GM19468 (cell line): ENCODE data around the gene PPP3R1.
"Not testable (repeated sequence)": the region's sequence is repeated elsewhere in the genome, so short reads cannot be mapped to it uniquely, and the experiment has no call there.

Experiments used
- ATAC-seq: cut with Tn5 transposase; IDR thresholded peaks from one replicate; pipeline ENCODE4 v1.9.1; 2021; ENCODE audit warnings: mild to moderate bottlenecking, moderate library complexity, moderate number of reproducible peaks; ENCODE audit not compliant: unreplicated experiment; ENCODE audit errors: extremely low read depth

Gene PPP3R1

GRCh38 chr2:68190991-68191731 lies 61.2 kb downstream of the PPP3R1 start:
- ATAC-seq: no peak

DNA sequence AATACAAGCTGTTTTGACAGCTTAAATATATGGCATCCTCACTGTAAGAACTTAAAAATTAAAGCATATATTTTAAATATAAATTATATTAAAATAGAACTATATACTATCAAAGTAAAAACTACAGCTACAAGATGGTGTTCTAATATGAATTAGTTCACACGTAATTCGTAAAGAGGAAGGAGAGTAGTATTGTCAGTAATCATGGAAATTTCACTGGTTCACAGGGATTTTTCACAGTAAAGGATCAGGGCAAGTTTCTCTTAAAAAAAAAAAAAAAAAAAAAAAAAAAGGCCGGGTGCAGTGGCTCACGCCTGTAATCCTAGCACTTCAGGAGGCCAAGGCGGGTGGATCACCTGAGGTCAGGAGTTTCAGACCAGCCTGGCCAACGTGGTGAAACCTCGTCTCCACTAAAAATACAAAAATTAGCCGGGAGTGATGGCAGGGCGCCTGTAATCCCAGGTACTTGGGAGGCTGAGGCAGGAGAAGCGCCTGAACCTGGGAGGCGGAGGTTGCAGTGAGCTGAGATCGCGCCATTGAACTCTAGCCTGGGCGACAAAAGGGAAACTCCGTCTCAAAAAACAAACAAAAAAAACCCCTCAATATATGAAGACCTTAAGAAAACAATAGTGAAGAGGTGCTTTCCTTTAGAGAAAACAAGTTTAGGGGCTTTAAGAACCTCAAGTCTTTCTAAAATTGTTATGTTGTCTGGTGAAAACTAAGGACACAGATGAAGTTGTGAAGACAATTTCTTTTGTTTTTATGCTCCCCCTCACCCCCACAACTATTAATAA lies 62.1 kb downstream of the PPP3R1 start:
- ATAC-seq: no peak

- no peak for ATAC-seq
Measured at GRCh38 chr2:68188831-68189230, 63.5 kb downstream of the PPP3R1 start.

DNA sequence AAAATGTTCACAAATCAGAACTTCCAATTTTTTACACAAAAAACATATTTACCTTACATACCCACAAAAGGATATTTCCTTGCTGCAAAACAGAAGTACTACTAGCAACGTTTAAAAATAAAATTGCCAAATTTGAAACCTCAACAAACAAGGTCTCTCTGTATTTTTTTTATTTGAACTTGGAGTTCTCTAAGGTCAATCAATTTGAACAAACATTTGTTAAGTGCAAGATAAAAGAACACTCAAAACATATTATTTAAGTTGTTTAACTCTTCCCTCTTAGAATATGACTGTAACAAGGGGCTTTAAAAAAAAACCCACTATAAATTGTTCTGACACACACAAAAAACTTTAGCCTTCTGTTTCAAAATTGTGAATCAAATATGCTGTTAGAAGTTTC lies 65.0 kb downstream of the PPP3R1 start:
- ATAC-seq: no peak

DNA sequence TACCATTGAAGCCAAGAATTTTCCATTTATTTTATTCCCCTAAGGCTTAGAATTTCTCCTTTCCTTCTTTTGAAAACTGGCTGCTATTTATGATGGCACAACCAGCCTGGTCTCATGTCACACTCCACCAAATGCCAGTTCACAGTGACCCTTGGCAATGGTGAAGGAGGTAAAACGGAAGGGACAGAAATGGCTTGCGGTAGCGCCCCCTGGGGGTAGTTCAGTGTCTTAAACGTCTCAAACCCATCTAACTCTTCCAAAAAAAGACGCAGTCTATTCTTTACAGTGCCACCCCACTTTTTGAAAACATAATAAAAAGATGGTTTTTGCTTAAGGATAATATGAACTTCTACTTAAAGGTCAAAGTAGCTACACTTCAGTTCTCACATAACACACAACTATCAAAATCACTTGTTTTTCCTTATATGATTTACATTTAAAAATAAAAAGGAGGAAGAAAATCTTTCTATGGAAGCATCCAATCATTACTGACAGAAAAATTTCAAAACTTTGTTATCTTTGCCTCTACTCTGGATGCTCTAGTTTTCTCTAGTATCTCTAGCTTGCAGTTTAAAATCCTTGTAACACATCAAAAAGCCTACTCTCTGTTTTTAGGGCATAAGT lies 66.7 kb downstream of the PPP3R1 start:
- peak; percentile 38 for ATAC-seq

- ATAC-seq: no peak
Measured at GRCh38 chr2:68182902-68183301, 69.4 kb downstream of the PPP3R1 start.

- no peak for ATAC-seq
Measured at GRCh38 chr2:68178954-68179627, 73.2 kb downstream of the PPP3R1 start.

DNA sequence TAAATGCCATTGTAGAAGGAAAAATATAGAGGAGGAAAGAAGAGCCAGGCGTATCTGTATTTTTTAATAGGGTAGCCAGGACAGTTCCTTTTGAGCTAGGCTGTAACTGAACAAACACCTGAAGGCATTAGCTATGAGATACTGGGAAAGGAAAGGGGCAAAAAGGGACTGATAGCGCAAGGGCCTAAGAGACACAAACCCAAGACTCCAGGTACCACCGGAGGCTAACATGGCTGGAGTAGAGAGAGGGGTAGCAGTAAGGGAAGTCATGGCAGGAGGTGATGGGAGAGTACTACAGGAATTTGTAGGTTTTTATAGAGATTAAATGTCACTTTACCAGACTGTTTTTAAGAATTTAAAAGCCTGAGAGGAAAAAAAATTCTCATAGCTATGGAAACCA lies 73.9 kb downstream of the PPP3R1 start:
- ATAC-seq: no peak

GRCh38 chr2:68177541-68177940 lies 74.8 kb downstream of the PPP3R1 start:
- no peak for ATAC-seq

DNA sequence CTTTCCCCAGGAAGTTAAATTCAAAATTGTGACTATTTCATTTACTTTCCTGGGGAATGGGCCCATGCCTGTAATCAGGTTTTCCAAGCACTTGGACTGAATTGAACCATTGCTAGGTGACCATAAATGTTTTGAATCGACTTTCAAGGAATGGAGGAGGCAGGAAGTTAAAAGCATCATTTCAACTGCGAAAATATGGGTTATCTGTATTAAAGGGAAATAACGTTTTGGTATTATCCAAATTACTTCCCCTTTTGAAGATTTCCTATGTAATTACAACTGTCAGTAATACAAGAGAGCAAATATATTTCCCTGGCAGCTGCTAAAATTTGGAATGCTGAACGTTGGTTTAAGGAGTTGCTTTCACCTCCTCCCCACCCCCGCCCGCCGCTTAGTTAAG lies 75.7 kb downstream of the PPP3R1 start:
- no peak for ATAC-seq

DNA sequence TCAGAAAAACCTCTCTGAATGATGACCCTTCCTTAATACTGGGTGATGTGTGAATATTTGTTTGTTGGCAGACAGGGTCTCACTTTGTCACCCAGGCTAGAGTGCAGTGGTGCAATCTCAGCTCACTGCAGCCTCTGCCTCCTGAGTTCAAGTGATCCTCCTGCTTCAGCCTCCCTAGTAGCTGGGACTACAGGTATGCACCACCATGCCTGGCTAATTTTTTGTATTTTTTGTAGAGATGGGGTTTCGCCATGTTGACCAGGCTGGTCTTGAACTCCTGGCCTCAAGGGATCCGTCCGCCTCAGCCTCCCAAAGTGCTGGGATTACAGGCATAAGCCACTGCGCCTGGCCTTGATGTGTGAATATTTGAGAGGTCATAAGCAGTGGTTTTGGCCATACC lies 77.1 kb downstream of the PPP3R1 start:
- not testable (repeated sequence) for ATAC-seq

GRCh38 chr2:68172990-68173700 lies 79.2 kb downstream of the PPP3R1 start:
- no peak for ATAC-seq

GRCh38 chr2:68172521-68172920 lies 79.8 kb downstream of the PPP3R1 start:
- ATAC-seq: no peak

GRCh38 chr2:68171684-68172083 lies 80.6 kb downstream of the PPP3R1 start:
- no peak for ATAC-seq

DNA sequence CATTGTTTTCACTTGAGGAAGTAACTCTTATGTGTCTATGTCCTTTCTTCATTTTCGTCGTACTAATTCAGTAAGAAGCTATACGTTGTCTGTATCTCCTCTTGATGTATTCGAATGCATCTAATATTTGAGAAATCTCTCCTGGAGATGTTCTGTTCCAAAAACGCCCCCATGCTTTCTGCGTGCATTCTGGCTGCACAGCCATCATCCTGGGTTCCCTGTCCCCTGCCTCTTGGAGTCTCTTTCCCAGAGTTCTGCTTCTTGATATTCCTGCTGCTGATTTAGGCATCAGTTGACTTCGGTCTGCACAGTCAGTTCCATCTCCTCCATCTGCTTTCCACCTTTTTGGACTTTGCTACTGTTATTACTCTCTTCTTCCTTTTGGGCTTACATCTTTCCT lies 81.2 kb downstream of the PPP3R1 start:
- no peak for ATAC-seq

GRCh38 chr2:68169308-68169707 lies 83.0 kb downstream of the PPP3R1 start:
- no peak for ATAC-seq

- ATAC-seq: no peak
Measured at GRCh38 chr2:68167186-68167585, 85.1 kb downstream of the PPP3R1 start.

GRCh38 chr2:68163641-68164040 lies 88.7 kb downstream of the PPP3R1 start:
- ATAC-seq: no peak

GRCh38 chr2:68158134-68158447 lies 94.2 kb downstream of the PPP3R1 start:
- no peak for ATAC-seq

DNA sequence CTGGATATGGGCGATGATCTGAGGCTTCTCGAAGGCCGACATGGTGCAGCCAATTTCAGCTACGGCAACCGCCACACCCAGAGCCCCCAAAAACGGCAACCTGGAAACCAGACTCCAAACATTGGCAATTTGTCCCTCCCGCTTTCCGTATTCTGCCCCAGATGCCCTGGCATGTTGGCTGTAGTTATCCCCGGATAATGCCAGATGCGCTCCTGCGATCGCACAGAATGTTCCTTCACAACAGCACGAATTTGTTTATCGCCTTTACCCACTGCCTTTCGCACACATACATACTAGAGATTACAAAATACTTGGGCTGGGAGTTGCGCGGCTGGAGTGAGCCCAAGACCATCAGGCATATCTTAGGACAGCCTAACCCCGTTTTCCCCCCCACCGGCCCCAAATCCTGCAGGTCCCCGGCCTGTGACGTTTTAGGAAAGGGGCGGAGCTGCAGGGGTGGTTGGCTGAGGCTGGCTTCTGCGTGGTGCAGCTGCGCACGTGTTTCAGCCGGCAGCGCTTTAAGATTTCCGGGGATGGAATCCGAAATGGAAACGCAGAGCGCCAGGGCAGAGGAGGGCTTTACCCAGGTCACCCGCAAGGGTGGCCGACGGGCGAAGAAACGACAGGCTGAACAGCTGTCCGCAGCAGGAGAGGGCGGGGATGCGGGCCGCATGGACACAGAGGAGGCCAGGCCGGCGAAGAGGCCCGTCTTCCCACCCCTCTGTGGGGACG lies 94.8 kb downstream of the PPP3R1 start, which contains the start of gene PNO1:
PNO1 (plus strand) TSS at position 487 of the 732 bp plus-strand sequence; CDS start at position 534, 47 bp downstream.
- ATAC-seq: peak; percentile 71
